Measurements from ENCODE around the gene PTPRN2.

DNA sequence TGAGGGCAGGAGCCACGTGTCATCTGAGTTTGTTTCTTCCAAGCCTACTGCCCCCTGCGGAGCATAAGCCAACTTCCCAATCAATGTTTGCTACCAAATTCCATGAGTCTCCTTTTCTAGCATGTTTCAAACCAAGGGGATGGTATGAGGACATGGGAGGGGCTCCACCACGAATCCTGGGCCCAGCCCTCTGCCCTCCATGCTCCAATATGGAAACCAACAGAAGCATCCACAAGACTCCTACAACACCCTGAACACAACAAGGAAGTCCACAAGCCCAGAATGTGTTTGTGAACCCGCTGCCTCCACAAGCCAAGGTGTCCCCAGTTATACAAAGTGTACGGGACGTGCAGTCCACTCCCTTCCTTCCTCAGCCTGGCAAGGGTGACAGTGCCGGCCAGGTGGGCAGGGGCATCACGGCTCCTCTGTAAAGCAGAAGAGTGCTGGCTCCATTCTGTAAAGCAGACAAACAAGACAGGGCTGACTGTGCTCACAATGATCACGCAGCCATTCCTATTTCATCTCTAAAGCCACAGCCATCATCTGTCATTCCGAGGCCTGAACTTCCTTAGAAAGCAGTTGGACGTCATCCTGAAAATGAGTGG lies 466.1 kb downstream of the PTPRN2 start:
- TF ChIP-seq, protein P1, sequence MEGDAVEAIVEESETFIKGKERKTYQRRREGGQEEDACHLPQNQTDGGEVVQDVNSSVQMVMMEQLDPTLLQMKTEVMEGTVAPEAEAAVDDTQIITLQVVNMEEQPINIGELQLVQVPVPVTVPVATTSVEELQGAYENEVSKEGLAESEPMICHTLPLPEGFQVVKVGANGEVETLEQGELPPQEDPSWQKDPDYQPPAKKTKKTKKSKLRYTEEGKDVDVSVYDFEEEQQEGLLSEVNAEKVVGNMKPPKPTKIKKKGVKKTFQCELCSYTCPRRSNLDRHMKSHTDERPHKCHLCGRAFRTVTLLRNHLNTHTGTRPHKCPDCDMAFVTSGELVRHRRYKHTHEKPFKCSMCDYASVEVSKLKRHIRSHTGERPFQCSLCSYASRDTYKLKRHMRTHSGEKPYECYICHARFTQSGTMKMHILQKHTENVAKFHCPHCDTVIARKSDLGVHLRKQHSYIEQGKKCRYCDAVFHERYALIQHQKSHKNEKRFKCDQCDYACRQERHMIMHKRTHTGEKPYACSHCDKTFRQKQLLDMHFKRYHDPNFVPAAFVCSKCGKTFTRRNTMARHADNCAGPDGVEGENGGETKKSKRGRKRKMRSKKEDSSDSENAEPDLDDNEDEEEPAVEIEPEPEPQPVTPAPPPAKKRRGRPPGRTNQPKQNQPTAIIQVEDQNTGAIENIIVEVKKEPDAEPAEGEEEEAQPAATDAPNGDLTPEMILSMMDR (IDR thresholded peaks at IDR 0.05) = no peak
- no peak for TF ChIP-seq SIN3A (IDR thresholded peaks at IDR 0.05; ENCODE audit: borderline replicate concordance, insufficient read depth, low read depth, low read length)
- TF ChIP-seq POLR2AphosphoS5 (IDR thresholded peaks at IDR 0.05; ENCODE audit: low read depth, low read length) = no peak
- TF ChIP-seq, protein P2, sequence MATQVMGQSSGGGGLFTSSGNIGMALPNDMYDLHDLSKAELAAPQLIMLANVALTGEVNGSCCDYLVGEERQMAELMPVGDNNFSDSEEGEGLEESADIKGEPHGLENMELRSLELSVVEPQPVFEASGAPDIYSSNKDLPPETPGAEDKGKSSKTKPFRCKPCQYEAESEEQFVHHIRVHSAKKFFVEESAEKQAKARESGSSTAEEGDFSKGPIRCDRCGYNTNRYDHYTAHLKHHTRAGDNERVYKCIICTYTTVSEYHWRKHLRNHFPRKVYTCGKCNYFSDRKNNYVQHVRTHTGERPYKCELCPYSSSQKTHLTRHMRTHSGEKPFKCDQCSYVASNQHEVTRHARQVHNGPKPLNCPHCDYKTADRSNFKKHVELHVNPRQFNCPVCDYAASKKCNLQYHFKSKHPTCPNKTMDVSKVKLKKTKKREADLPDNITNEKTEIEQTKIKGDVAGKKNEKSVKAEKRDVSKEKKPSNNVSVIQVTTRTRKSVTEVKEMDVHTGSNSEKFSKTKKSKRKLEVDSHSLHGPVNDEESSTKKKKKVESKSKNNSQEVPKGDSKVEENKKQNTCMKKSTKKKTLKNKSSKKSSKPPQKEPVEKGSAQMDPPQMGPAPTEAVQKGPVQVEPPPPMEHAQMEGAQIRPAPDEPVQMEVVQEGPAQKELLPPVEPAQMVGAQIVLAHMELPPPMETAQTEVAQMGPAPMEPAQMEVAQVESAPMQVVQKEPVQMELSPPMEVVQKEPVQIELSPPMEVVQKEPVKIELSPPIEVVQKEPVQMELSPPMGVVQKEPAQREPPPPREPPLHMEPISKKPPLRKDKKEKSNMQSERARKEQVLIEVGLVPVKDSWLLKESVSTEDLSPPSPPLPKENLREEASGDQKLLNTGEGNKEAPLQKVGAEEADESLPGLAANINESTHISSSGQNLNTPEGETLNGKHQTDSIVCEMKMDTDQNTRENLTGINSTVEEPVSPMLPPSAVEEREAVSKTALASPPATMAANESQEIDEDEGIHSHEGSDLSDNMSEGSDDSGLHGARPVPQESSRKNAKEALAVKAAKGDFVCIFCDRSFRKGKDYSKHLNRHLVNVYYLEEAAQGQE (IDR thresholded peaks at IDR 0.05; ENCODE audit: insufficient read depth in 1 of 2, low read depth in 2 of 2, low read length in 1 of 2) = no peak
- TF ChIP-seq TCF7L2 (IDR thresholded peaks at IDR 0.05; ENCODE audit: low read depth, low read length) = no peak
